GM23248 (cell line): ENCODE measurements around the gene TRAF3. TPM values are rescaled to one million over a fixed set of nuclear protein-coding genes. Genes with fewer than 3 reads are reported as not detected.

Source experiments
- DNase-seq: peaks from one replicate; pipeline ENCODE4 v3.0.0-alpha.2; 2015
- H2AFZ ChIP-seq: fragments of 200-600 bp; sonication (generic); 2 replicates; pipeline ENCODE4 v1.6.1; 2016; ENCODE audit warnings: antibody characterized with exemption
- H3F3A ChIP-seq: fragments of 200-600 bp; sonication (generic); 2 replicates; pipeline ENCODE4 v1.6.1; 2016; ENCODE audit warnings: mild to moderate bottlenecking, antibody characterized with exemption, mixed run types; ENCODE audit not compliant: insufficient read depth
- H3K27ac ChIP-seq: fragments of 200-600 bp; sonication (generic); 2 replicates; pipeline ENCODE4 v1.5.1; 2016; ENCODE audit warnings: mild to moderate bottlenecking
- H3K27me3 ChIP-seq: fragments of 200-600 bp; sonication (generic); replicated peaks from 2 replicates; pipeline ENCODE4 v1.6.1; 2016; ENCODE audit warnings: mild to moderate bottlenecking; ENCODE audit not compliant: insufficient read depth
- H3K36me3 ChIP-seq: fragments of 200-600 bp; sonication (generic); 2 replicates; pipeline ENCODE4 v1.6.1; 2016; ENCODE audit warnings: low read depth, mild to moderate bottlenecking
- H3K4me1 ChIP-seq: fragments of 200-600 bp; sonication (generic); 2 replicates; pipeline ENCODE4 v1.6.1; 2016; ENCODE audit warnings: mild to moderate bottlenecking; ENCODE audit not compliant: insufficient read depth
- H3K4me2 ChIP-seq: fragments of 200-600 bp; sonication (generic); one replicate; pipeline ENCODE4 v1.6.1; 2016; ENCODE audit warnings: mild to moderate bottlenecking; ENCODE audit not compliant: unreplicated experiment
- H3K4me3 ChIP-seq: fragments of 200-600 bp; sonication (generic); 2 replicates; pipeline ENCODE4 v1.5.1; 2016; ENCODE audit warnings: mild to moderate bottlenecking
- H3K79me2 ChIP-seq: fragments of 200-600 bp; sonication (generic); 2 replicates; pipeline ENCODE4 v1.6.1; 2016; ENCODE audit warnings: mild to moderate bottlenecking; ENCODE audit not compliant: insufficient read depth
- H3K9ac ChIP-seq: fragments of 200-600 bp; sonication (generic); 2 replicates; pipeline ENCODE4 v1.6.1; 2016; ENCODE audit warnings: mild to moderate bottlenecking
- H3K9me2 ChIP-seq: fragments of 200-600 bp; sonication (generic); 2 replicates; pipeline ENCODE4 v1.6.1; 2016; ENCODE audit warnings: mixed run types, mild to moderate bottlenecking, moderate library complexity; ENCODE audit not compliant: insufficient read depth
- H3K9me3 ChIP-seq: fragments of 200-600 bp; sonication (generic); one replicate; pipeline ENCODE4 v1.6.1; 2017; ENCODE audit warnings: low read depth
- H4K20me1 ChIP-seq: fragments of 200-600 bp; sonication (generic); 2 replicates; pipeline ENCODE4 v1.6.0; 2016; ENCODE audit not compliant: insufficient read depth
- EZH2 ChIP-seq: fragments of 200-600 bp; sonication (generic); IDR thresholded peaks from 2 replicates; pipeline ENCODE4 v1.6.1; 2018; ENCODE audit warnings: antibody characterized with exemption, mild to moderate bottlenecking; ENCODE audit not compliant: insufficient read depth, poor library complexity, severe bottlenecking
- EZH2phosphoT487 ChIP-seq: fragments of 200-600 bp; sonication (generic); IDR thresholded peaks from 2 replicates; pipeline ENCODE4 v1.6.1; 2018; ENCODE audit warnings: antibody characterized with exemption, moderate library complexity, mild to moderate bottlenecking, low read depth; ENCODE audit not compliant: insufficient read depth
- WGBS, 2 experiments: methylation state at CpG; one replicate each; pipeline ENCODE4 v1.1.6; 2015 to 2017; ENCODE audit warnings: low lambda C conversion rate in 2 of 2, low coverage in 1 of 2; ENCODE audit errors: missing lambda C conversion rate in 2 of 2; 5-methylcytosine and 5-hydroxymethylcytosine counted together
- in situ Hi-C: fragments of 300-500 bp; cut with MboI; formaldehyde crosslinking; loops from 2 replicates; pipeline ENCODE4 v1.15.0; 2020
- polyA plus RNA-seq: library from polyadenylated mRNA; unstranded; fragments of >200 nt; fragmentation: Nextera tagmentation; extraction: Ambion mirVana; gene quantifications from 2 replicates; pipeline ENCODE4 v1.2.1, GENCODE V29; 2016
- total RNA-seq: library from RNA; depleted of rRNA; stranded (reverse); fragments of >200 nt; shearing (Covaris generic); gene quantifications from 2 replicates; pipeline ENCODE4 v1.2.3, GENCODE V29; 2014

The TRAF3 gene
- total and polyA plus RNA-seq, 2 experiments from 2014 or later, result 7.9 to 17.9 TPM

GRCh38 chr14:102866982-102867761, 89.9 kb downstream of the TRAF3 start:
- 0 out of 2 replicates have a peak, but pooled peaks cover under 1% of the 10 kb centered on the region for H3K36me3 ChIP-seq
- H3K4me1 ChIP-seq, result no peaks in the 10 kb centered on the region
- H3K4me3 ChIP-seq, result no peak overlapping the region
- H3F3A ChIP-seq, result no peaks in the 10 kb centered on the region
- H3K79me2 ChIP-seq, result peaks cover 14% of the 10 kb centered on the region; the same call in 1 of the 2 replicates
- no peaks in the 10 kb centered on the region for H3K27me3 ChIP-seq
- H3K9me2 ChIP-seq, result no peaks in the 10 kb centered on the region
- no peaks in the 10 kb centered on the region for H3K9me3 ChIP-seq
- 89 to 90% methylated on average over 9 of the region's 9 CpGs for WGBS, 2 experiments
- no peak overlapping the region for H3K4me2 ChIP-seq
- TF ChIP-seq EZH2phosphoT487 (no peak), EZH2 (no peak)
- no peak overlapping the region for H3K27ac ChIP-seq
- DNase-seq, result no peak
- no peaks in the 10 kb centered on the region for H4K20me1 ChIP-seq
- H2AFZ ChIP-seq, result no peak overlapping the region
- in situ Hi-C loops, result no loop called here
- H3K9ac ChIP-seq, result no peak overlapping the region

GRCh38 chr14:102867826-102868580, 90.8 kb downstream of the TRAF3 start:
- H3K36me3 ChIP-seq, result peaks cover 8% of the 10 kb centered on the region; the same call in 1 of the 2 replicates
- no peak overlapping the region for H3K4me2 ChIP-seq
- in situ Hi-C loops, result no loop called here
- H3K27ac ChIP-seq, result no peak overlapping the region
- no peak overlapping the region for H3K9ac ChIP-seq
- H3K4me3 ChIP-seq, result no peak overlapping the region
- DNase-seq, result no peak
- no peaks in the 10 kb centered on the region for H4K20me1 ChIP-seq
- no peaks in the 10 kb centered on the region for H3K27me3 ChIP-seq
- no peaks in the 10 kb centered on the region for H3K4me1 ChIP-seq
- no peaks in the 10 kb centered on the region for H3F3A ChIP-seq
- H3K9me2 ChIP-seq, result no peaks in the 10 kb centered on the region
- H2AFZ ChIP-seq, result no peak overlapping the region
- no peaks in the 10 kb centered on the region for H3K9me3 ChIP-seq
- TF ChIP-seq EZH2phosphoT487 (no peak), EZH2 (no peak)
- WGBS, 2 experiments, result 94 to 97% methylated on average over 15 of the region's 15 CpGs
- H3K79me2 ChIP-seq, result peaks cover 14% of the 10 kb centered on the region; the same call in 1 of the 2 replicates

GRCh38 chr14:102868956-102869547, 91.8 kb downstream of the TRAF3 start:
- H2AFZ ChIP-seq, result no peak overlapping the region
- H4K20me1 ChIP-seq, result no peaks in the 10 kb centered on the region
- no peaks in the 10 kb centered on the region for H3K27me3 ChIP-seq
- H3K4me1 ChIP-seq, result no peaks in the 10 kb centered on the region
- no peak overlapping the region for H3K9ac ChIP-seq
- no peak overlapping the region for H3K27ac ChIP-seq
- in situ Hi-C loops, result no loop called here
- TF ChIP-seq EZH2 (no peak), EZH2phosphoT487 (no peak)
- H3K9me3 ChIP-seq, result no peaks in the 10 kb centered on the region
- WGBS, 2 experiments, result 96 to 97% methylated on average over 8 of the region's 8 CpGs
- peaks cover 9% of the 10 kb centered on the region; the same call in 1 of the 2 replicates for H3K36me3 ChIP-seq
- DNase-seq, result no peak
- no peak overlapping the region for H3K4me3 ChIP-seq
- no peaks in the 10 kb centered on the region for H3K9me2 ChIP-seq
- peaks cover 14% of the 10 kb centered on the region; the same call in 1 of the 2 replicates for H3K79me2 ChIP-seq
- H3F3A ChIP-seq, result no peaks in the 10 kb centered on the region
- no peak overlapping the region for H3K4me2 ChIP-seq

GRCh38 chr14:102870246-102870645, 93.0 kb downstream of the TRAF3 start:
- Histone ChIP-seq H2AFZ (no peak overlapping the region), H3K4me1 (no peaks in the 10 kb centered on the region), H3K27me3 (no peaks in the 10 kb centered on the region), H3K4me3 (no peak overlapping the region), H3K36me3 (peaks cover 9% of the 10 kb centered on the region; the same call in 1 of the 2 replicates), H3K9me3 (no peaks in the 10 kb centered on the region), H3F3A (no peaks in the 10 kb centered on the region), H3K27ac (no peak overlapping the region), H3K4me2 (no peak overlapping the region), H4K20me1 (no peaks in the 10 kb centered on the region), H3K79me2 (peaks cover 14% of the 10 kb centered on the region; the same call in 1 of the 2 replicates), H3K9ac (no peak overlapping the region), H3K9me2 (no peaks in the 10 kb centered on the region)
- WGBS, 2 experiments, result 90 to 91% methylated on average over 20 to 21 of the region's 21 CpGs
- no peak for TF ChIP-seq EZH2phosphoT487
- TF ChIP-seq EZH2, result no peak
- no peak for DNase-seq
- in situ Hi-C loops, result no loop called here
